ENCODE data around the gene MRPS6.

- no peak for TF ChIP-seq CTCF (IDR thresholded peaks at IDR 0.05)
- TF ChIP-seq ZFX (IDR thresholded peaks at IDR 0.05; ENCODE audit: borderline replicate concordance), result no peak
These were observed 116.1 kb downstream of the MRPS6 start for GRCh38 chr21:34189506-34189905.

Measured in 22Rv1 (cell line).